GM18907 (cell line): ENCODE measurements around the gene LPCAT2.

ENCODE experiments used
- ATAC-seq: cut with Tn5 transposase; IDR thresholded peaks from one replicate; pipeline ENCODE4 v1.9.1; 2021; ENCODE audit warnings: mild to moderate bottlenecking, moderate library complexity; ENCODE audit not compliant: unreplicated experiment

LPCAT2 gene

GRCh38 chr16:55540221-55540620, 31.3 kb downstream of the LPCAT2 start:
- ATAC-seq: no peak

GRCh38 chr16:55542459-55543082, 33.7 kb downstream of the LPCAT2 start:
- no peak for ATAC-seq

- no peak for ATAC-seq
These were observed 34.6 kb downstream of the LPCAT2 start for GRCh38 chr16:55543472-55543871.

GRCh38 chr16:55552621-55553020, 43.7 kb downstream of the LPCAT2 start:
- ATAC-seq: no peak

GRCh38 chr16:55555436-55555835, 46.6 kb downstream of the LPCAT2 start:
- no peak for ATAC-seq

- no peak for ATAC-seq
These were observed 48.3 kb downstream of the LPCAT2 start for GRCh38 chr16:55557186-55557585.

GRCh38 chr16:55559233-55559632, 50.4 kb downstream of the LPCAT2 start:
- ATAC-seq: no peak

- ATAC-seq: no peak
These were observed 51.2 kb downstream of the LPCAT2 start for GRCh38 chr16:55559933-55560516.

- no peak for ATAC-seq
These were observed 52.5 kb downstream of the LPCAT2 start for GRCh38 chr16:55561319-55561848.

GRCh38 chr16:55562936-55563335, 54.1 kb downstream of the LPCAT2 start:
- no peak for ATAC-seq

- ATAC-seq: no peak
These were observed 54.9 kb downstream of the LPCAT2 start for GRCh38 chr16:55563797-55564196.

GRCh38 chr16:55565086-55565485, 56.2 kb downstream of the LPCAT2 start:
- no peak for ATAC-seq

GRCh38 chr16:55566432-55567175, 57.7 kb downstream of the LPCAT2 start, which contains the start of gene CAPNS2:
Gene CAPNS2 (plus strand): TSS chr16:55566684. CDS start chr16:55566757, 73 bp downstream.
- no peak for ATAC-seq

- no peak for ATAC-seq
These were observed 58.5 kb downstream of the LPCAT2 start for GRCh38 chr16:55567382-55567781.

- ATAC-seq: no peak
These were observed 59.3 kb downstream of the LPCAT2 start for GRCh38 chr16:55568207-55568606.

- ATAC-seq: no peak
These were observed 60.2 kb downstream of the LPCAT2 start for GRCh38 chr16:55569025-55569424.

- ATAC-seq: no peak
These were observed 61.3 kb downstream of the LPCAT2 start for GRCh38 chr16:55570159-55570558.

- no peak for ATAC-seq
These were observed 62.5 kb downstream of the LPCAT2 start for GRCh38 chr16:55571191-55571897.

GRCh38 chr16:55572439-55572838, 63.6 kb downstream of the LPCAT2 start:
- no peak for ATAC-seq

GRCh38 chr16:55574811-55575210, 65.9 kb downstream of the LPCAT2 start:
- ATAC-seq: no peak

- ATAC-seq: no peak
These were observed 66.6 kb downstream of the LPCAT2 start for GRCh38 chr16:55575496-55575895.
